ENCODE data around the gene BOD1L1.

BOD1L1 gene

DNA sequence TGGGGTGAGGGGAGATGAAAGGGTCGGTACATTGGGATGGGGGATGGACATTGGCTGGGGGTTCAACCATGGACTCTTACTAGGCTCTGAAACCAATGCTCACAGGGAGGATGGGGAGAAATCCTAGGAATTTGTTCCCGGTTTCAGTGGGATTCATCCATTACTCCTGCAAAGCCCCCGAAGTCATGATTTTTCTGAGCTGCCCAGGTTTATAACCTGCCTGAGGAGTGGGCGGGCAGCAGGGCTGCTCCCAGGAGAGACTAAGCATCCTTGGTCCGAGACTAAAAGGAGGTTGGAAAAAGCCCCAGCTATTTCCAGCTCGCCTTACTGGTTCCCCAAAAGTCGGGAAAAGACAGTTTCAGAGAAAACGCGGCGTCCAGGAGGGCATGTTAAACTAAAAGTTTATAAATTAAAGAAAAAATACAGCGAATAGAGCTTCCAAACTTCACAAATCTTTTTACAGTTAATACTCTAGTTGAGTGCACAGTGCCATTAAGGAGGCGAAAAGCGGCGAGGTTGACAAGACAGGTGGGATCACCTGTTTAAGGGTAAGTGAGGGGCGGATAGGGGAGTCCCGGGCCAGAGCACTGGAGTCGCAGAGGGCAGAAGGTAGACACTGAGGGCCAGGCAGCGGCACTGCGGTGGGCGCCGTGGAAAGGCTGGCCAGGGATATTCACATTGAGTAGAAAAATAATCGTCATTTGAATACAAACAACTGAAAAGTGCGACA, 86.9 kb downstream of the BOD1L1 start:
- Histone ChIP-seq H3K27ac (no peak overlapping the region), H3K27me3 (ENCODE audit: insufficient read depth, low read depth) (no peaks in the 10 kb centered on the region), H4K20me1 (ENCODE audit: insufficient read depth) (no peaks in the 10 kb centered on the region), H3K4me1 (ENCODE audit: low read depth, poor library complexity, severe bottlenecking) (no peaks in the 10 kb centered on the region), H3K9ac (no peak overlapping the region), H2AFZ (ENCODE audit: low read depth) (no peak overlapping the region), H3K4me2 (no peak overlapping the region), H3K36me3 (ENCODE audit: insufficient read depth) (no peaks in the 10 kb centered on the region), H3K79me2 (ENCODE audit: insufficient read depth, low read depth) (peaks cover 6% of the 10 kb centered on the region), H3K4me3 (IDR thresholded peaks at IDR 0.05; ENCODE audit: insufficient read depth, low read depth, low read length) (no peak overlapping the region)
- TF ChIP-seq, protein P1, sequence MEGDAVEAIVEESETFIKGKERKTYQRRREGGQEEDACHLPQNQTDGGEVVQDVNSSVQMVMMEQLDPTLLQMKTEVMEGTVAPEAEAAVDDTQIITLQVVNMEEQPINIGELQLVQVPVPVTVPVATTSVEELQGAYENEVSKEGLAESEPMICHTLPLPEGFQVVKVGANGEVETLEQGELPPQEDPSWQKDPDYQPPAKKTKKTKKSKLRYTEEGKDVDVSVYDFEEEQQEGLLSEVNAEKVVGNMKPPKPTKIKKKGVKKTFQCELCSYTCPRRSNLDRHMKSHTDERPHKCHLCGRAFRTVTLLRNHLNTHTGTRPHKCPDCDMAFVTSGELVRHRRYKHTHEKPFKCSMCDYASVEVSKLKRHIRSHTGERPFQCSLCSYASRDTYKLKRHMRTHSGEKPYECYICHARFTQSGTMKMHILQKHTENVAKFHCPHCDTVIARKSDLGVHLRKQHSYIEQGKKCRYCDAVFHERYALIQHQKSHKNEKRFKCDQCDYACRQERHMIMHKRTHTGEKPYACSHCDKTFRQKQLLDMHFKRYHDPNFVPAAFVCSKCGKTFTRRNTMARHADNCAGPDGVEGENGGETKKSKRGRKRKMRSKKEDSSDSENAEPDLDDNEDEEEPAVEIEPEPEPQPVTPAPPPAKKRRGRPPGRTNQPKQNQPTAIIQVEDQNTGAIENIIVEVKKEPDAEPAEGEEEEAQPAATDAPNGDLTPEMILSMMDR (conservative IDR thresholded peaks at IDR 0.05; ENCODE audit: low read depth, low read length): no peak

DNA sequence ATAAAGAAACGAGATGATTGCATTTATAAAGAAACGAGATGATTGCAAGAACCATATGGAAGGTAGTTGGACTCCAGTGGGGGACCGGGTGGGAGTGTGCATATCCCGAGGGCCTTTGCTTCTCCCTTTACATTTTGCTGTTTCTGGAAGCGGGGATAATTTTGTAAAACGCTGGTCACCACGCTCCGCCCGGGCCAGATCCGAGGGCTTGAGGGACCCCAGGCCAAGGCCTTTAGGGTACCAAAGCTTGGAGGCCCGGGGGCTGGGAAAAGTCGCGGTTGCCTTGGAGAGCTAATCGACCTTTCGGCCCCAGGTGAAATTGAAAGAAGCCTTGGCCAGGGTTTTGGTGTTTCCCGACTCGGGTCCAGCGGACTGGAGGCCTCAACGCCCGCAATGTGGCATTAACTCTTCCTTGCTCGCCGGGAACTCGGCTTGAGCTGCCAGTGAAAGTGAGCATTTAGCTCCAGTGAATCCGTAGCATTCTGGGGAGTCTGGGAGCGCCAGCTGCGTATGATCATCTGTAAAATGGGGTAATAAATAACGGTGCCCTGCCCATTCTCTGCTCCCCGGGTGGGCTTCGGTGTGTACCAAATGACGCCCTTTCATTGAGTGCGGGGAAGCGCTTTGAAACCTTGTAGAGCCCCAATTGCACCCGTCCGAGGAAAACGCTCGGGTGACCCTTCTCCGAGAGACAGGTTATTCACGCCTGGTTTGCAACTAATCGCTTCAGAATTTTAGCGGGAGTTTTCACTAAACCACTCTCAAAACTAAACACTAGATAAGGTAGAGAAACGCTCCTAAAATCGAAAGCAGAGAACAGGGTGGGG, 87.7 kb downstream of the BOD1L1 start:
- H3K27ac ChIP-seq: no peak overlapping the region
- TF ChIP-seq, protein P1 (conservative IDR thresholded peaks at IDR 0.05; ENCODE audit: low read depth, low read length): no peak
- H3K4me3 ChIP-seq (IDR thresholded peaks at IDR 0.05; ENCODE audit: insufficient read depth, low read depth, low read length): no peak overlapping the region
- H4K20me1 ChIP-seq (ENCODE audit: insufficient read depth): no peaks in the 10 kb centered on the region
- no peaks in the 10 kb centered on the region for H3K79me2 ChIP-seq (ENCODE audit: insufficient read depth, low read depth)
- no peak overlapping the region for H3K4me2 ChIP-seq
- H3K36me3 ChIP-seq (ENCODE audit: insufficient read depth): no peaks in the 10 kb centered on the region
- no peak overlapping the region for H2AFZ ChIP-seq (ENCODE audit: low read depth)
- no peak overlapping the region for H3K9ac ChIP-seq
- no peaks in the 10 kb centered on the region for H3K27me3 ChIP-seq (ENCODE audit: insufficient read depth, low read depth)
- no peaks in the 10 kb centered on the region for H3K4me1 ChIP-seq (ENCODE audit: low read depth, poor library complexity, severe bottlenecking)

DNA sequence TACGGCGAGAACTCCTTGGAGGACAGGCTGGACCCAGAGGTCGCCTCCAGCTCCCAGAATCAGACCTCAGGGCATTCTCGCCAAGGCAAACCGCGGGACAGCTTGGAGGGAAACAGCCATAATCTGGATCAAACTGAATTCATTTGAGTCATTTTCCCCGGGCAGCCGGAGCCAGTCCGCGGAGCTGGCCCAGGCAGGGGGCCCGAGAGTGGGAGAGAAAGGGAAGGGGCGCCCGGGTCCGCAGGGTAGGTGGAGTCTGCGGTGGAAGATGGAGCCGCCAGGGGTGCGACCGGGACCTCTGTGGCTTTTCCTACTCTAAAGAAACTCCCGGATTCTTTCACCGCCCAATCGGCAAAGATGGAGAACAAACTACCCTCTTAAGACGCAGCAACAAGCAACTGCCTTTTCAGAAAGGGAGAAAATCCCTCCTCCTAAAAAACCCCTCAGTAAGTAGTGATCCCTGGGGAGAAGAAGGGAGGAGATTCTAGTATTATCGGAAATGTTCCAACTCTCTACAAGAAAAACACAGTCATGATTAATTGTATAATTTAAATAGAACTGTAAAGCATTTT, 88.4 kb downstream of the BOD1L1 start:
- no peak overlapping the region for H2AFZ ChIP-seq (ENCODE audit: low read depth)
- no peaks in the 10 kb centered on the region for H4K20me1 ChIP-seq (ENCODE audit: insufficient read depth)
- no peaks in the 10 kb centered on the region for H3K27me3 ChIP-seq (ENCODE audit: insufficient read depth, low read depth)
- H3K27ac ChIP-seq: no peak overlapping the region
- TF ChIP-seq, protein P1 (conservative IDR thresholded peaks at IDR 0.05; ENCODE audit: low read depth, low read length): no peak
- H3K36me3 ChIP-seq (ENCODE audit: insufficient read depth): no peaks in the 10 kb centered on the region
- no peak overlapping the region for H3K4me2 ChIP-seq
- no peaks in the 10 kb centered on the region for H3K4me1 ChIP-seq (ENCODE audit: low read depth, poor library complexity, severe bottlenecking)
- no peak overlapping the region for H3K9ac ChIP-seq
- no peak overlapping the region for H3K4me3 ChIP-seq (IDR thresholded peaks at IDR 0.05; ENCODE audit: insufficient read depth, low read depth, low read length)
- no peaks in the 10 kb centered on the region for H3K79me2 ChIP-seq (ENCODE audit: insufficient read depth, low read depth)

GRCh38 chr4:13538427-13538973, 89.0 kb downstream of the BOD1L1 start:
- Histone ChIP-seq H3K27me3 (ENCODE audit: insufficient read depth, low read depth) (no peaks in the 10 kb centered on the region), H3K9ac (no peak overlapping the region), H3K79me2 (ENCODE audit: insufficient read depth, low read depth) (no peaks in the 10 kb centered on the region), H2AFZ (ENCODE audit: low read depth) (no peak overlapping the region), H3K4me2 (no peak overlapping the region), H3K27ac (no peak overlapping the region), H3K4me1 (ENCODE audit: low read depth, poor library complexity, severe bottlenecking) (no peaks in the 10 kb centered on the region), H3K4me3 (IDR thresholded peaks at IDR 0.05; ENCODE audit: insufficient read depth, low read depth, low read length) (no peak overlapping the region), H4K20me1 (ENCODE audit: insufficient read depth) (no peaks in the 10 kb centered on the region), H3K36me3 (ENCODE audit: insufficient read depth) (no peaks in the 10 kb centered on the region)
- TF ChIP-seq, protein P1 (conservative IDR thresholded peaks at IDR 0.05; ENCODE audit: low read depth, low read length): no peak
